ENCODE results near the gene BCOR. TPM values are rescaled to one million over a fixed set of nuclear protein-coding genes. Genes with fewer than 3 reads are reported as not detected.

Gene BCOR
- total and polyA plus RNA-seq, 2 experiments from 2014 or later, result 30.0 to 90.5 TPM

- DNase-seq (ENCODE audit: low read depth in 1 of 2, low spot score in 1 of 2), result peak in 1 of 2 donors; percentile 66
- H3K4me1 ChIP-seq (ENCODE audit: low read depth), result peaks cover 47% of the 10 kb centered on the region
- no peak overlapping the region for H3K4me3 ChIP-seq
- no peak overlapping the region for H3K27ac ChIP-seq
- no peak for TF ChIP-seq CTCF (IDR thresholded peaks at IDR 0.05; ENCODE audit: low read depth, low read length)
- no peaks in the 10 kb centered on the region for H3K9me3 ChIP-seq (ENCODE audit: low read depth)
- H3K27me3 ChIP-seq, result no peaks in the 10 kb centered on the region
- no peaks in the 10 kb centered on the region for H3K36me3 ChIP-seq
These were observed 2.4 kb upstream of the BCOR start for GRCh38 chrX:40100141-40100536.

- Histone ChIP-seq H3K27ac (peak overlapping the region; percentile 72), H3K36me3 (no peaks in the 10 kb centered on the region), H3K4me1 (ENCODE audit: low read depth) (peaks cover 43% of the 10 kb centered on the region), H3K4me3 (peak overlapping the region; percentile 83), H3K9me3 (ENCODE audit: low read depth) (no peaks in the 10 kb centered on the region), H3K27me3 (no peaks in the 10 kb centered on the region)
- TF ChIP-seq CTCF (IDR thresholded peaks at IDR 0.05; ENCODE audit: low read depth, low read length), result no peak
- DNase-seq (ENCODE audit: low read depth in 1 of 2, low spot score in 1 of 2), result peak in 1 of 2 donors; percentile 71
These were observed 1.5 kb upstream of the BCOR start for GRCh38 chrX:40099055-40099958.

GRCh38 chrX:40098264-40099054, 701 bp upstream of the BCOR start:
- Histone ChIP-seq H3K4me1 (ENCODE audit: low read depth) (peaks cover 41% of the 10 kb centered on the region), H3K36me3 (no peaks in the 10 kb centered on the region), H3K4me3 (peak overlapping the region; percentile 83), H3K27me3 (peaks cover 2% of the 10 kb centered on the region), H3K9me3 (ENCODE audit: low read depth) (no peaks in the 10 kb centered on the region), H3K27ac (peak overlapping the region; percentile 72)
- DNase-seq (ENCODE audit: low read depth in 1 of 2, low spot score in 1 of 2), result peak; percentile 63 to 89
- TF ChIP-seq CTCF (IDR thresholded peaks at IDR 0.05; ENCODE audit: low read depth, low read length), result no peak

- DNase-seq (ENCODE audit: low read depth in 1 of 2, low spot score in 1 of 2), result peak in 1 of 2 donors; percentile 25
- peak overlapping the region; percentile 83 for H3K4me3 ChIP-seq
- TF ChIP-seq CTCF (IDR thresholded peaks at IDR 0.05; ENCODE audit: low read depth, low read length), result no peak
- H3K36me3 ChIP-seq, result no peaks in the 10 kb centered on the region
- H3K4me1 ChIP-seq (ENCODE audit: low read depth), result peaks cover 28% of the 10 kb centered on the region
- H3K27ac ChIP-seq, result peak overlapping the region; percentile 72
- H3K9me3 ChIP-seq (ENCODE audit: low read depth), result no peaks in the 10 kb centered on the region
- H3K27me3 ChIP-seq, result peaks cover 15% of the 10 kb centered on the region
These were observed 636 bp downstream of the BCOR start for GRCh38 chrX:40097141-40097503.

GRCh38 chrX:40096395-40097091, 1.2 kb downstream of the BCOR start:
- Histone ChIP-seq H3K9me3 (ENCODE audit: low read depth) (no peaks in the 10 kb centered on the region), H3K4me1 (ENCODE audit: low read depth) (peaks cover 27% of the 10 kb centered on the region), H3K36me3 (no peaks in the 10 kb centered on the region), H3K4me3 (peak overlapping the region; percentile 83), H3K27ac (peak overlapping the region; percentile 72), H3K27me3 (peaks cover 21% of the 10 kb centered on the region)
- DNase-seq (ENCODE audit: low read depth in 1 of 2, low spot score in 1 of 2), result peak; percentile 57 to 66
- no peak for TF ChIP-seq CTCF (IDR thresholded peaks at IDR 0.05; ENCODE audit: low read depth, low read length)
